GM21390 (cell line): Measurements from ENCODE around the gene TIMP2.

Experiments
- ATAC-seq: cut with Tn5 transposase; IDR thresholded peaks from one replicate; pipeline ENCODE4 v1.9.1; 2021; ENCODE audit not compliant: unreplicated experiment

TIMP2 gene

GRCh38 chr17:78819806-78820792 is 105.1 kb downstream of the TIMP2 start:
- ATAC-seq: no peak

DNA sequence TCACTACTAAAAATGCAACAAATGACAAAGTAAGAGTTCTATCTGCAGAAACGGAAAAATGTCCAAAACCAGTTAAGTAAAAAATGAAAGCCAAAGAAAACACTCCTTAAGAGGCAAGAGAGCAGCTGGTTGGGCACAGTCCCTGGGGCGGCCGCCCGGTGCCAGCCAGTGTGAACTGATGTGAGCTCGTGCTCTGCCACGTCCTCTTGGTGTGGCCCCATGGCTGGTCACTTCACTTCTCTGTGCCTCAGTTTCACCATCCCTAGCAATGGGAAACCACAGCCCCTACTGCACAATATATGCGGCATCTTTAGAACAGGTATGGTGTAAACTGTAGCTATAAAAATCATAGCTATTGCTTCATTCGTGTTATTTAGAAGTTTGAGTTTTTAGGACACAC is 105.8 kb downstream of the TIMP2 start:
- no peak for ATAC-seq

DNA sequence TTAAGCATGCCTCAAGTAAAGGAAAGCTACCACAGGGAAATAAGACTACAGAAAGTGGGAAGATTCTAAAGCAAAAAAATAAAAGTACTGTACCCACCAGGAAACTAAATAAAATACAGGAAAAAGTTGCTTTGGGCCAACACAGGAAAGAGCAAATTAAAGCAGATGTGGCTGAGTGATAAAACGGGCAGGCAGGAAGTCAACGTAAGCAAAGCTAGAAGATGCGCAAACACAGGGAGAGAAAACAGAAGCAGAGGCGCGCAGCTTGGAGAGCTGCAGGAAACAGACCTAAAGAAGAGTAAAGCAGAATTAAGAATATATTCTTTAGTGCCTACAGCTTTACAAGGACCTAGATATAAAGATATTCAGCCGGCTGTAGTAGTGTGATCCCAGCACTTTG is 106.3 kb downstream of the TIMP2 start:
- ATAC-seq: no peak

- no peak for ATAC-seq
These were observed 106.9 kb downstream of the TIMP2 start for GRCh38 chr17:78818152-78818846.

GRCh38 chr17:78817123-78817522 is 108.1 kb downstream of the TIMP2 start:
- ATAC-seq: no peak

DNA sequence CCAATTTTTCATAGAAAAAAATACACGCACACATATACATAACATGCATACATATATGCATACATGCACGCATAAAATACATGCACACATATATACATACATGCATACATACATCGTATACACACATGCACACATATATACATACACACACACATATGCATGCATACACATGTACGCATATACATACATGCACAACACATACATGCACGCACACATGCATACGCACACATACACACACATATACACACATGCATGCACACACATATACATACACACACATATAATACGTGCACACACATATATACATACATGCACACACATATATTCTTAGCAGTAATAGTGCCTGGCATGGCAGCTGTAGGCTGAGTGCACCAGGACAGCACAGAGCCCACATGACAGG is 109.5 kb downstream of the TIMP2 start:
- no peak for ATAC-seq

- ATAC-seq: no peak
These were observed 112.3 kb downstream of the TIMP2 start for GRCh38 chr17:78812855-78813254.

DNA sequence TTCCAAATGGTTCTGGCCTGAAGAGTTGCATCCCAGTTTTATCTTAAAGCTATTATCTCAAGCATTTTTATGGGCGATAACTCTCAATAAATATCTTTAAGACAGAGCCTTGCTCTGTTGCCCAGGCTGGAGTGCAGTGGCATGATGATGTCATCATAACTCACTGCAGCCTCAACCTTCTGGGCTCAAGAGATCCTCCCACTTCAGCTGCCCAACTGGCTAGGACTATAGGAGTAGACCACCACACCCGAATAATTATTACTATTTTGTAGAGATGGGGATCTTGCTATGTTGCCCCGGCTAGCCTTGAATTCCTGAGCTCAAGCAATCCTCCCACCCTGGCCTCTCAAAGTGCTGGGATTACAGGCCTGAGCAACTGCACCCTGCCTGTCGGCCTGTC is 117.0 kb downstream of the TIMP2 start:
- no peak for ATAC-seq

- no peak for ATAC-seq
These were observed 118.7 kb downstream of the TIMP2 start for GRCh38 chr17:78806451-78806850.

DNA sequence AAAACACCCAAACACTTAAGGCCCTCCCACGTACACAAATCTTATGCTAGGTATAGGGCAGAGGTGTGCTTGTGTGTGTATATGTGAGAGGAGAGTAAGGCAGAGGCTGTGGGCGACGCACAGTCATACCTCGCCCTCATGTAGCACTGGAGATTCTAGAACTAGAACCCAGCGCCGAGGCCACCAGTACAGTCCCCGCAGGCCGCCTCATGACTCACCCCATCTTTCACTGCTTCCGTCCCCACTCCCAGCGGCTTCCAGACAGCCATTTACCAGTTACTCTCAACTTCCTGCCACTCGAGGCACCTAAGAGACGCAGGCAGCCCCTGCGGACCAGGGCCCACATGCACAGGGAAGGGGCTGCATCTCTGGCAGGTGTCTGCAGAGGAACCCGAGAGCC is 119.9 kb downstream of the TIMP2 start:
- ATAC-seq: no peak

- no peak for ATAC-seq
These were observed 120.4 kb downstream of the TIMP2 start for GRCh38 chr17:78804777-78805176.

GRCh38 chr17:78803186-78803845 is 121.9 kb downstream of the TIMP2 start:
- ATAC-seq: no peak
